Liver (tissue), 3 donors: ENCODE data around the gene GNB5.

ENCODE experiments used
- ATF3 ChIP-seq: IDR thresholded peaks from 2 replicates; pipeline ENCODE4 v1.6.1; 2016; ENCODE audit warnings: antibody characterized with exemption
- CTCF ChIP-seq: fragments of 150-350 bp; IDR thresholded peaks from 2 replicates; pipeline ENCODE4 v1.5.1; 2017; ENCODE audit warnings: improper control_type of control experiment, low read depth, low read length; ENCODE audit not compliant: missing input control
- GABPA ChIP-seq, 2 donors: IDR thresholded peaks in 1 of 2; conservative IDR thresholded peaks in 1 of 2; 2 replicates each; pipeline ENCODE4 v1.6.1; 2016; ENCODE audit warnings: antibody characterized with exemption in 2 of 2, mild to moderate bottlenecking in 1 of 2, moderate library complexity in 1 of 2
- TAF1 ChIP-seq: conservative IDR thresholded peaks from 2 replicates; pipeline ENCODE4 v1.6.1; 2016; ENCODE audit warnings: antibody characterized with exemption, mild to moderate bottlenecking
- YY1 ChIP-seq: IDR thresholded peaks from 2 replicates; pipeline ENCODE4 v1.6.1; 2016; ENCODE audit warnings: antibody characterized with exemption, mild to moderate bottlenecking
- donor health status: healthy.
- donor health status: healthy.

- no peak for TF ChIP-seq CTCF
- TF ChIP-seq YY1, result peak; percentile 67
- no peak for TF ChIP-seq TAF1
- TF ChIP-seq ATF3, result peak; percentile 73
- no peak for TF ChIP-seq GABPA (IDR thresholded peaks at IDR 0.05 in 1 of 2, conservative IDR thresholded peaks at IDR 0.05 in 1 of 2)
Observed at GRCh38 chr15:52069559-52069958, 121.6 kb downstream of the GNB5 start.
